ENCODE data around the gene ZBTB18.

DNA sequence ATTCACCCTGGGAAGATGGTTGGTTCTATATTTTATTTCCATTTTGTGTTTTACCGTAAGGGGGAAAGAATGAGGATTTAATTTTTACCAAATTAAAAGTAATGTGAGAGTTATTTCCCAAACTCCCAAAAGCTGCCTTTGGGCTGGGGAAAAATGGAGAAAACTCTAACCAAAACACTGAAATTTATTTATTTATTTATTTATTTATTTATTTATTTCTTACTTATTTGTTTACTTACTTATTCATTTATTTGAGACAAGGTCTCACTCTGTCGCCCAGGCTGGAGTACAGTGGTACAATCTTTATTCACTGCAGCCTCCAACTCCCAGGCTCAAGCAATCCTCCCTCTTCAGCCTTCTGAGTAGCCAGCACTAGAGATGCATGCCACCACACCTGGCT lies 38.0 kb upstream of the ZBTB18 start:
- TF ChIP-seq, protein P1, sequence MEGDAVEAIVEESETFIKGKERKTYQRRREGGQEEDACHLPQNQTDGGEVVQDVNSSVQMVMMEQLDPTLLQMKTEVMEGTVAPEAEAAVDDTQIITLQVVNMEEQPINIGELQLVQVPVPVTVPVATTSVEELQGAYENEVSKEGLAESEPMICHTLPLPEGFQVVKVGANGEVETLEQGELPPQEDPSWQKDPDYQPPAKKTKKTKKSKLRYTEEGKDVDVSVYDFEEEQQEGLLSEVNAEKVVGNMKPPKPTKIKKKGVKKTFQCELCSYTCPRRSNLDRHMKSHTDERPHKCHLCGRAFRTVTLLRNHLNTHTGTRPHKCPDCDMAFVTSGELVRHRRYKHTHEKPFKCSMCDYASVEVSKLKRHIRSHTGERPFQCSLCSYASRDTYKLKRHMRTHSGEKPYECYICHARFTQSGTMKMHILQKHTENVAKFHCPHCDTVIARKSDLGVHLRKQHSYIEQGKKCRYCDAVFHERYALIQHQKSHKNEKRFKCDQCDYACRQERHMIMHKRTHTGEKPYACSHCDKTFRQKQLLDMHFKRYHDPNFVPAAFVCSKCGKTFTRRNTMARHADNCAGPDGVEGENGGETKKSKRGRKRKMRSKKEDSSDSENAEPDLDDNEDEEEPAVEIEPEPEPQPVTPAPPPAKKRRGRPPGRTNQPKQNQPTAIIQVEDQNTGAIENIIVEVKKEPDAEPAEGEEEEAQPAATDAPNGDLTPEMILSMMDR (IDR thresholded peaks at IDR 0.05): no peak
- no peak for TF ChIP-seq BHLHE40 (IDR thresholded peaks at IDR 0.05; ENCODE audit: low read depth, low read length)
- TF ChIP-seq, protein P2, sequence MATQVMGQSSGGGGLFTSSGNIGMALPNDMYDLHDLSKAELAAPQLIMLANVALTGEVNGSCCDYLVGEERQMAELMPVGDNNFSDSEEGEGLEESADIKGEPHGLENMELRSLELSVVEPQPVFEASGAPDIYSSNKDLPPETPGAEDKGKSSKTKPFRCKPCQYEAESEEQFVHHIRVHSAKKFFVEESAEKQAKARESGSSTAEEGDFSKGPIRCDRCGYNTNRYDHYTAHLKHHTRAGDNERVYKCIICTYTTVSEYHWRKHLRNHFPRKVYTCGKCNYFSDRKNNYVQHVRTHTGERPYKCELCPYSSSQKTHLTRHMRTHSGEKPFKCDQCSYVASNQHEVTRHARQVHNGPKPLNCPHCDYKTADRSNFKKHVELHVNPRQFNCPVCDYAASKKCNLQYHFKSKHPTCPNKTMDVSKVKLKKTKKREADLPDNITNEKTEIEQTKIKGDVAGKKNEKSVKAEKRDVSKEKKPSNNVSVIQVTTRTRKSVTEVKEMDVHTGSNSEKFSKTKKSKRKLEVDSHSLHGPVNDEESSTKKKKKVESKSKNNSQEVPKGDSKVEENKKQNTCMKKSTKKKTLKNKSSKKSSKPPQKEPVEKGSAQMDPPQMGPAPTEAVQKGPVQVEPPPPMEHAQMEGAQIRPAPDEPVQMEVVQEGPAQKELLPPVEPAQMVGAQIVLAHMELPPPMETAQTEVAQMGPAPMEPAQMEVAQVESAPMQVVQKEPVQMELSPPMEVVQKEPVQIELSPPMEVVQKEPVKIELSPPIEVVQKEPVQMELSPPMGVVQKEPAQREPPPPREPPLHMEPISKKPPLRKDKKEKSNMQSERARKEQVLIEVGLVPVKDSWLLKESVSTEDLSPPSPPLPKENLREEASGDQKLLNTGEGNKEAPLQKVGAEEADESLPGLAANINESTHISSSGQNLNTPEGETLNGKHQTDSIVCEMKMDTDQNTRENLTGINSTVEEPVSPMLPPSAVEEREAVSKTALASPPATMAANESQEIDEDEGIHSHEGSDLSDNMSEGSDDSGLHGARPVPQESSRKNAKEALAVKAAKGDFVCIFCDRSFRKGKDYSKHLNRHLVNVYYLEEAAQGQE (IDR thresholded peaks at IDR 0.05): no peak
- TF ChIP-seq RCOR1 (IDR thresholded peaks at IDR 0.05; ENCODE audit: low read depth, low read length): no peak
- TF ChIP-seq FOSL2 (IDR thresholded peaks at IDR 0.05): no peak
- no peak for TF ChIP-seq FOSL2 (CRISPR knock-in tag; IDR thresholded peaks at IDR 0.05)
- TF ChIP-seq PBX3 (IDR thresholded peaks at IDR 0.05): no peak
- TF ChIP-seq MYC (IDR thresholded peaks at IDR 0.05; ENCODE audit: borderline replicate concordance, low read length): no peak
- TF ChIP-seq HOXA7 (CRISPR knock-in tag; IDR thresholded peaks at IDR 0.05): no peak
- TF ChIP-seq, protein P3, sequence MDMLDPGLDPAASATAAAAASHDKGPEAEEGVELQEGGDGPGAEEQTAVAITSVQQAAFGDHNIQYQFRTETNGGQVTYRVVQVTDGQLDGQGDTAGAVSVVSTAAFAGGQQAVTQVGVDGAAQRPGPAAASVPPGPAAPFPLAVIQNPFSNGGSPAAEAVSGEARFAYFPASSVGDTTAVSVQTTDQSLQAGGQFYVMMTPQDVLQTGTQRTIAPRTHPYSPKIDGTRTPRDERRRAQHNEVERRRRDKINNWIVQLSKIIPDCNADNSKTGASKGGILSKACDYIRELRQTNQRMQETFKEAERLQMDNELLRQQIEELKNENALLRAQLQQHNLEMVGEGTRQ (IDR thresholded peaks at IDR 0.05): no peak
- no peak for TF ChIP-seq POLR2A (IDR thresholded peaks at IDR 0.05; ENCODE audit: low read length)
- TF ChIP-seq BCL3 (IDR thresholded peaks at IDR 0.05): no peak
- no peak for TF ChIP-seq SMC3 (IDR thresholded peaks at IDR 0.05)
